IMR-90 (cell line): ENCODE measurements around the gene PPM1H. TPM values are rescaled to one million over a fixed set of nuclear protein-coding genes. Genes with fewer than 3 reads are reported as not detected.

Experiments
- ATAC-seq: fragments of 200-7000 bp; cut with Tn5 transposase; 2 replicates; pipeline ENCODE4 v1.9.1; 2020; ENCODE audit warnings: low read depth, mild to moderate bottlenecking, moderate library complexity
- BruUV-seq: library from RNA; stranded (reverse); fragments of 400-500 nt; replicated peaks from 2 replicates; lab custom pipeline; 2021; lab: Mats Ljungman, UMichigan
- CTCF ChIA-PET: fragments of 300-600 bp; formaldehyde crosslinking; extraction: SDS; loops from one replicate; lab custom pipeline; 2021; ENCODE audit warnings: antibody characterized with exemption; lab: Yijun Ruan, JAX
- POLR2A ChIA-PET: fragments of 300-600 bp; sonication (Branson Sonifier 250); formaldehyde crosslinking; loops from one replicate; lab custom pipeline; 2022; ENCODE audit warnings: antibody characterized with exemption; ENCODE audit not compliant: unreplicated experiment; lab: Charles Lee
- DNase-seq: peaks from one replicate; pipeline ENCODE4 v3.0.0; 2013
- H2AFZ ChIP-seq: replicated peaks from 2 replicates; pipeline ENCODE3; 2013; ENCODE audit warnings: low read length, mild to moderate bottlenecking; ENCODE audit not compliant: poor library complexity
- H2AK5ac ChIP-seq: 2 replicates; pipeline ENCODE4 v1.6.1; 2013; ENCODE audit warnings: low read depth, low read length, inconsistent platforms
- H2AK9ac ChIP-seq: replicated peaks from 2 replicates; pipeline ENCODE3; 2013; ENCODE audit warnings: mild to moderate bottlenecking, low read depth, low read length, moderate library complexity; ENCODE audit not compliant: poor library complexity
- H2BK120ac ChIP-seq: 2 replicates; pipeline ENCODE4 v1.6.1; 2013; ENCODE audit warnings: low read depth, low read length, inconsistent platforms
- H2BK15ac ChIP-seq: 3 replicates; pipeline ENCODE4 v1.6.1; 2013; ENCODE audit warnings: low read depth, low read length, inconsistent platforms
- H2BK20ac ChIP-seq: 2 replicates; pipeline ENCODE4 v1.6.1; 2013; ENCODE audit warnings: low read depth, mild to moderate bottlenecking, inconsistent platforms, low read length, moderate library complexity
- H2BK5ac ChIP-seq: 2 replicates; pipeline ENCODE4 v1.6.1; 2013; ENCODE audit warnings: mild to moderate bottlenecking, low read depth, low read length, inconsistent platforms; ENCODE audit not compliant: poor library complexity, severe bottlenecking
- H3K14ac ChIP-seq: replicated peaks from 2 replicates; pipeline ENCODE4 v1.6.1; 2013; ENCODE audit warnings: low read depth, low read length, inconsistent platforms
- H3K18ac ChIP-seq: 2 replicates; pipeline ENCODE4 v1.6.1; 2013; ENCODE audit warnings: low read depth, low read length, control low read depth
- H3K23ac ChIP-seq: 2 replicates; pipeline ENCODE4 v1.6.1; 2013; ENCODE audit warnings: low read depth, low read length, inconsistent platforms
- H3K27ac ChIP-seq: 2 replicates; pipeline ENCODE4 v1.5.1; 2013; ENCODE audit warnings: mild to moderate bottlenecking, control low read depth, low read length; ENCODE audit not compliant: insufficient read depth
- H3K27me3 ChIP-seq: 2 replicates; pipeline ENCODE4 v1.6.1; 2013; ENCODE audit warnings: low read length; ENCODE audit not compliant: control insufficient read depth, insufficient read depth
- H3K36me3 ChIP-seq: 2 replicates; pipeline ENCODE4 v1.6.1; 2013; ENCODE audit warnings: low read length, mixed read lengths; ENCODE audit not compliant: control insufficient read depth, insufficient read depth
- H3K4ac ChIP-seq: 2 replicates; pipeline ENCODE4 v1.6.1; 2013; ENCODE audit warnings: low read depth, low read length, inconsistent platforms
- H3K4me1 ChIP-seq: 2 replicates; pipeline ENCODE4 v1.6.1; 2013; ENCODE audit warnings: low read length, mixed read lengths; ENCODE audit not compliant: control insufficient read depth, insufficient read depth
- H3K4me2 ChIP-seq: 2 replicates; pipeline ENCODE4 v1.6.1; 2013; ENCODE audit warnings: low read depth, mild to moderate bottlenecking, control low read depth, low read length, moderate library complexity
- H3K4me3 ChIP-seq: 2 replicates; pipeline ENCODE4 v1.5.1; 2013; ENCODE audit warnings: low read depth, mild to moderate bottlenecking, control low read depth, low read length, moderate library complexity; ENCODE audit not compliant: insufficient read depth
- H3K56ac ChIP-seq: 2 replicates; pipeline ENCODE4 v1.6.1; 2013; ENCODE audit warnings: low read length, inconsistent platforms; ENCODE audit not compliant: insufficient read depth; ENCODE audit errors: extremely low read depth
- H3K79me1 ChIP-seq, 2 experiments: 2 replicates each; pipeline ENCODE4 v1.6.1; 2013; ENCODE audit warnings: low read length in 2 of 2, inconsistent platforms in 1 of 2, low read depth in 1 of 2
- H3K9ac ChIP-seq: 2 replicates; pipeline ENCODE4 v1.6.1; 2013; ENCODE audit warnings: low read depth, low read length, control low read depth
- H3K9me1 ChIP-seq: 2 replicates; pipeline ENCODE4 v1.6.1; 2013; ENCODE audit warnings: low read length, inconsistent platforms; ENCODE audit not compliant: insufficient read depth
- H3K9me3 ChIP-seq: 2 replicates; pipeline ENCODE4 v1.6.1; 2013; ENCODE audit warnings: low read length; ENCODE audit not compliant: control insufficient read depth, insufficient read depth
- H4K20me1 ChIP-seq: 2 replicates; pipeline ENCODE4 v1.6.1; 2013; ENCODE audit warnings: low read length, inconsistent platforms; ENCODE audit not compliant: insufficient read depth
- H4K5ac ChIP-seq: 2 replicates; pipeline ENCODE4 v1.6.1; 2013; ENCODE audit warnings: mild to moderate bottlenecking, low read depth, low read length, control low read depth
- H4K8ac ChIP-seq, 2 experiments: 2 replicates each; pipeline ENCODE4 v1.6.1; 2013; ENCODE audit warnings: low read depth in 2 of 2, low read length in 2 of 2, control low read depth in 1 of 2, inconsistent platforms in 1 of 2
- H4K91ac ChIP-seq: 2 replicates; pipeline ENCODE4 v1.6.1; 2013; ENCODE audit warnings: low read depth, low read length, inconsistent platforms; ENCODE audit not compliant: insufficient read depth
- BHLHE40 ChIP-seq: fragments of 150-350 bp; IDR thresholded peaks from 2 replicates; pipeline ENCODE4 v1.6.1; 2016; ENCODE audit warnings: mild to moderate bottlenecking, low read depth, low read length
- CEBPB ChIP-seq: IDR thresholded peaks from 2 replicates; pipeline ENCODE4 v1.6.1; 2012; ENCODE audit warnings: low read depth, low read length, improper control_type of control experiment
- FOS ChIP-seq: fragments of 150-350 bp; IDR thresholded peaks from 2 replicates; pipeline ENCODE4 v1.6.1; 2016; ENCODE audit warnings: low read depth, low read length
- MAFK ChIP-seq: IDR thresholded peaks from 2 replicates; pipeline ENCODE4 v1.6.1; 2012; ENCODE audit warnings: low read depth, low read length, improper control_type of control experiment
- MAZ ChIP-seq: IDR thresholded peaks from 2 replicates; pipeline ENCODE4 v1.6.1; 2012; ENCODE audit warnings: low read depth, mild to moderate bottlenecking, low read length, improper control_type of control experiment, moderate library complexity, borderline replicate concordance
- MXI1 ChIP-seq: IDR thresholded peaks from 2 replicates; pipeline ENCODE4 v1.6.1; 2012; ENCODE audit warnings: low read depth, mild to moderate bottlenecking, low read length, moderate library complexity, borderline replicate concordance
- POLR2A ChIP-seq: IDR thresholded peaks from 2 replicates; pipeline ENCODE4 v1.6.1; 2012; ENCODE audit warnings: mild to moderate bottlenecking, low read depth, low read length
- SMC3 ChIP-seq: fragments of 150-350 bp; IDR thresholded peaks from 2 replicates; pipeline ENCODE4 v1.6.1; 2016; ENCODE audit warnings: low read depth, mild to moderate bottlenecking, antibody characterized with exemption, low read length, moderate library complexity
- WGBS, 2 experiments: methylation state at CpG; one replicate each; pipeline versions ENCODE4 v1.1.5 to v1.1.7; 2013; ENCODE audit warnings: missing lambda C conversion rate in 2 of 2; ENCODE audit not compliant: insufficient read length in 1 of 2; ENCODE audit errors: extremely low coverage in 2 of 2; 5-methylcytosine and 5-hydroxymethylcytosine counted together
- dilution Hi-C: fragments of 300-500 bp; cut with HindIII; formaldehyde crosslinking; loops from one replicate; pipeline ENCODE4 v1.14.3; 2018; ENCODE audit warnings: low sequenced_read_pairs; ENCODE audit not compliant: unreplicated experiment
- in situ Hi-C: fragments of 300-500 bp; cut with MboI; formaldehyde crosslinking; loops from 3 replicates; pipeline ENCODE4 v1.14.3; 2019; ENCODE audit warnings: low sequenced_read_pairs, inconsistent platforms, mixed read lengths
- intact Hi-C: fragments of 100-400 bp; cut with micrococcal nuclease; formaldehyde crosslinking; loops from 2 replicates; pipeline ENCODE4 v1.10.0; 2022
- polyA plus RNA-seq, 3 experiments: library from polyadenylated mRNA; depleted of rRNA; stranded (reverse); fragments of >200 nt; gene quantifications; 2 replicates each; pipeline ENCODE4 v1.2.3, GENCODE V29; 2012; ENCODE audit warnings: low replicate concordance in 1 of 3
- total RNA-seq: library from RNA; depleted of rRNA; stranded (reverse); fragments of >200 nt; gene quantifications from 2 replicates; pipeline ENCODE4 v1.2.3, GENCODE V29; 2012
- TF ChIP-seq, protein P1 (sequence below): fragments of 150-350 bp; IDR thresholded peaks from 2 replicates; pipeline ENCODE4 v1.6.1; 2017; ENCODE audit warnings: mild to moderate bottlenecking, antibody characterized with exemption, low read length, low read depth
- TF ChIP-seq, protein P2 (sequence below): conservative IDR thresholded peaks from 2 replicates; pipeline ENCODE4 v1.5.1; 2012; ENCODE audit warnings: mild to moderate bottlenecking, low read depth, low read length, improper control_type of control experiment

Gene PPM1H
- total and polyA plus RNA-seq, 2 of the 4 experiments (the other 2 are of a cell fraction): 0.14 to 0.18 TPM

DNA sequence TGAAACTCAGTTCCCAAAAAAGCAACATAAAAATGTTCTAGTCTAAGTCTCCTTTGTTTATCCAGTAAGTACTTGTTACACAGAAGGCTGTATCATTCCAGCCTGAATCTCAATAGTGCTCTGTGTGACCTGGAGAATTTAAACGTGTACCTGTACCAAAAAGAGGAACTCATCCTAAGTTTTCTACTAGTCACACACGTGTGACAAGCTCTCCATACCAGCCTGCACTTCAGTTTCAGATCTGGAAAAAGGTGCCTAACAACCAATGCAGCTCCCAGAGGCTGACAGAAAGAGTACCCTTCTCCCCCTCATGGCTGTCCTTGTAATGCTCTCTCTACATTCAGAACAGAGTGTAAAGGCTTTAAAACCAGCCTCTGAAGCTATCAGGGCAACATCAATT, 27.4 kb downstream of the PPM1H start:
- no peak overlapping the region for H3K18ac ChIP-seq
- in situ Hi-C loops: no loop called here
- H3K23ac ChIP-seq: no peak overlapping the region
- no peaks in the 10 kb centered on the region; the same call in 1 of the 2 replicates for H3K9me3 ChIP-seq
- H3K14ac ChIP-seq: no peak overlapping the region
- H3K4me1 ChIP-seq: no peaks in the 10 kb centered on the region
- ChIA-PET CTCF (interaction anchor here (1.4 kb wide), 1 partner anchor 26 kb away, joined by 3 read pairs; no protein-coding TSS in a partner anchor), POLR2A (no interaction called here)
- H3K27ac ChIP-seq: no peak overlapping the region
- BruUV-seq: no TSS peak
- no peak overlapping the region for H3K4ac ChIP-seq
- no peaks in the 10 kb centered on the region for H3K9me1 ChIP-seq
- ATAC-seq (no peak), DNase-seq (no peak)
- no peak overlapping the region for H2BK15ac ChIP-seq
- intact Hi-C loops: no loop called here
- no peak overlapping the region for H2BK5ac ChIP-seq
- H2AK9ac ChIP-seq: no peak overlapping the region
- no peaks in the 10 kb centered on the region for H3K79me1 ChIP-seq
- no peak overlapping the region for H4K5ac ChIP-seq
- dilution Hi-C loops: no loop called here
- H2BK20ac ChIP-seq: no peak overlapping the region
- no peaks in the 10 kb centered on the region for H4K20me1 ChIP-seq
- TF ChIP-seq, protein P1, sequence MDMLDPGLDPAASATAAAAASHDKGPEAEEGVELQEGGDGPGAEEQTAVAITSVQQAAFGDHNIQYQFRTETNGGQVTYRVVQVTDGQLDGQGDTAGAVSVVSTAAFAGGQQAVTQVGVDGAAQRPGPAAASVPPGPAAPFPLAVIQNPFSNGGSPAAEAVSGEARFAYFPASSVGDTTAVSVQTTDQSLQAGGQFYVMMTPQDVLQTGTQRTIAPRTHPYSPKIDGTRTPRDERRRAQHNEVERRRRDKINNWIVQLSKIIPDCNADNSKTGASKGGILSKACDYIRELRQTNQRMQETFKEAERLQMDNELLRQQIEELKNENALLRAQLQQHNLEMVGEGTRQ: no peak
- TF ChIP-seq POLR2A: no peak
- TF ChIP-seq MAZ: no peak
- TF ChIP-seq, protein P2, sequence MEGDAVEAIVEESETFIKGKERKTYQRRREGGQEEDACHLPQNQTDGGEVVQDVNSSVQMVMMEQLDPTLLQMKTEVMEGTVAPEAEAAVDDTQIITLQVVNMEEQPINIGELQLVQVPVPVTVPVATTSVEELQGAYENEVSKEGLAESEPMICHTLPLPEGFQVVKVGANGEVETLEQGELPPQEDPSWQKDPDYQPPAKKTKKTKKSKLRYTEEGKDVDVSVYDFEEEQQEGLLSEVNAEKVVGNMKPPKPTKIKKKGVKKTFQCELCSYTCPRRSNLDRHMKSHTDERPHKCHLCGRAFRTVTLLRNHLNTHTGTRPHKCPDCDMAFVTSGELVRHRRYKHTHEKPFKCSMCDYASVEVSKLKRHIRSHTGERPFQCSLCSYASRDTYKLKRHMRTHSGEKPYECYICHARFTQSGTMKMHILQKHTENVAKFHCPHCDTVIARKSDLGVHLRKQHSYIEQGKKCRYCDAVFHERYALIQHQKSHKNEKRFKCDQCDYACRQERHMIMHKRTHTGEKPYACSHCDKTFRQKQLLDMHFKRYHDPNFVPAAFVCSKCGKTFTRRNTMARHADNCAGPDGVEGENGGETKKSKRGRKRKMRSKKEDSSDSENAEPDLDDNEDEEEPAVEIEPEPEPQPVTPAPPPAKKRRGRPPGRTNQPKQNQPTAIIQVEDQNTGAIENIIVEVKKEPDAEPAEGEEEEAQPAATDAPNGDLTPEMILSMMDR: no peak
- no peak for TF ChIP-seq MXI1
- TF ChIP-seq FOS: no peak
- TF ChIP-seq MAFK: no peak
- TF ChIP-seq SMC3: no peak
- TF ChIP-seq BHLHE40: no peak
- TF ChIP-seq CEBPB: no peak
- no peak overlapping the region for H2BK120ac ChIP-seq
- H3K56ac ChIP-seq: no peak overlapping the region
- no peak overlapping the region for H4K8ac ChIP-seq
- no CpG with 5 or more reads among the region's 2 CpGs for WGBS, 2 experiments
- H3K27me3 ChIP-seq: peaks cover 18% of the 10 kb centered on the region
- no peaks in the 10 kb centered on the region for H3K36me3 ChIP-seq
- H4K91ac ChIP-seq: no peak overlapping the region
- no peak overlapping the region for H3K4me2 ChIP-seq
- no peak overlapping the region for H3K4me3 ChIP-seq
- no peak overlapping the region for H3K9ac ChIP-seq
- no peak overlapping the region for H2AK5ac ChIP-seq
- H2AFZ ChIP-seq: no peak overlapping the region
